NCI-H1092 treated with DMSO at 0.1 percent for 48 hours (cell line): ENCODE measurements around the gene FAM89A.
"Not testable (repeated sequence)": the region's sequence is repeated elsewhere in the genome, so short reads cannot be mapped to it uniquely, and the experiment has no call there.

Source experiments
- DNase-seq: peaks from one replicate; lab custom pipeline; 2025; lab: John Stamatoyannopoulos, UW

Gene FAM89A

GRCh38 chr1:230987448-230987847 is 52.6 kb downstream of the FAM89A start:
- DNase-seq, result no peak

DNA sequence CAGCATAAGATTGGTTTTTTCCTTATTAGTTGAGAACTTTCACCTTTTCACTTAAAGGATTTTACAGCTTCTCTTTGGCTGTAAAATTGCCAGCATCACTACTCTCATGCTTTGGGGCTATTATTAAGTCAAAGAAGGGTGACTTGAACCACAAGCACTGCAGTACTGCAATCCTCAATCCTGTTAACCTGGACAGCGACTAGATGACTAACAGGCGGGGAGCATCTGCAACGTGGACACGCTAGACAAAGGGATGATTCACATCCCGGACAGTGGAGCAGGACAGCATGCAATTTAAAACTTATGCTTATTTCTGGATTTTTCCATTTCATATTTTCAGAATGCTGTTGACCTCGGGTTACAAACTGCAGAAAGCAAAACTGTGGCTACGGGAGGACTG is 53.1 kb downstream of the FAM89A start:
- DNase-seq, result no peak

- DNase-seq, result no peak
Measured at GRCh38 chr1:230985711-230986110, 54.3 kb downstream of the FAM89A start.

GRCh38 chr1:230984622-230985515 is 55.2 kb downstream of the FAM89A start:
- DNase-seq, result not testable (repeated sequence)

- DNase-seq, result no peak
Measured at GRCh38 chr1:230983811-230984210, 56.2 kb downstream of the FAM89A start.

- no peak for DNase-seq
Measured at GRCh38 chr1:230982696-230983095, 57.4 kb downstream of the FAM89A start.

GRCh38 chr1:230979952-230980351 is 60.1 kb downstream of the FAM89A start:
- DNase-seq, result no peak

GRCh38 chr1:230979389-230979716 is 60.7 kb downstream of the FAM89A start:
- DNase-seq, result peak; percentile 41

GRCh38 chr1:230978491-230979388 is 61.3 kb downstream of the FAM89A start, which contains the start of the genes ARV1 and TTC13:
Gene ARV1, plus strand, starts transcription at chr1:230979094. Its CDS starts 12 bp downstream, at chr1:230979106.
Gene TTC13, minus strand, starts transcription at chr1:230978861. Its CDS starts 31 bp downstream, at chr1:230978830.
- DNase-seq, result peak; percentile 100

DNA sequence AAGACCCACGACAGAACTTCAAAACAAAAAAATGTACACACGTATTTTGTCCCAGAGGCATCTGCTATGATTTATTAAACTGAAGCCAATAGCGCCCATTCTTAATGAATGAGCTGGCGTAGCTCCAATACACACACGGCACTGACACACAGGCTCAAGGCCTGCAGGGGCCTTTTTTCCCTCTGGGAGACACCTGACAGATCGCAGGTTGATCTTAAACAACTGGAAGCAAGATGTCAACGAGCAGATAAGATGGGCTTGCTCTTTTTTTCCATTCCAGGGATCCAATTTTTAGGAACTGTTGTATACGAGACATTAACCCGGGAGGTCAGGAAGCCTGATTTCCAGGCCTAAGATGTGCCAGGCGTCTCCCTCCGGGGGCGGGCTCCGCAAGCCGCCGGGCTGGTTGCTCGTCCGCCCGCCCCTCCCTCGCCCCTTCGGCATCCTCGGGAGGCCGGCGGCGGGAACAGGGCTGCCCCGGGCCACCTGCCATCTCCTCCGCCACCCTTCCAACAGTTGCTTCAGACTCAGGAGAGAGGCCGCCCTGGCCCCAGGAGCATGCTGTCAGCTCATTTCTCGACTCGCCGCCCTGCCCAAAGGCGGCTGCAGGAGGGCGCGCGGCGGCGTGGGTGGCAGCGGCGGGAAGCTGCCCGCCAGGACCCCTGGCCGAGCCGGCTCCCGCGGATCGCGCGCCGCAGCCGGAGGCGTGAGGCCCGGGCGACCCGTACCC is 62.1 kb downstream of the FAM89A start:
- peak; percentile 72 for DNase-seq

DNA sequence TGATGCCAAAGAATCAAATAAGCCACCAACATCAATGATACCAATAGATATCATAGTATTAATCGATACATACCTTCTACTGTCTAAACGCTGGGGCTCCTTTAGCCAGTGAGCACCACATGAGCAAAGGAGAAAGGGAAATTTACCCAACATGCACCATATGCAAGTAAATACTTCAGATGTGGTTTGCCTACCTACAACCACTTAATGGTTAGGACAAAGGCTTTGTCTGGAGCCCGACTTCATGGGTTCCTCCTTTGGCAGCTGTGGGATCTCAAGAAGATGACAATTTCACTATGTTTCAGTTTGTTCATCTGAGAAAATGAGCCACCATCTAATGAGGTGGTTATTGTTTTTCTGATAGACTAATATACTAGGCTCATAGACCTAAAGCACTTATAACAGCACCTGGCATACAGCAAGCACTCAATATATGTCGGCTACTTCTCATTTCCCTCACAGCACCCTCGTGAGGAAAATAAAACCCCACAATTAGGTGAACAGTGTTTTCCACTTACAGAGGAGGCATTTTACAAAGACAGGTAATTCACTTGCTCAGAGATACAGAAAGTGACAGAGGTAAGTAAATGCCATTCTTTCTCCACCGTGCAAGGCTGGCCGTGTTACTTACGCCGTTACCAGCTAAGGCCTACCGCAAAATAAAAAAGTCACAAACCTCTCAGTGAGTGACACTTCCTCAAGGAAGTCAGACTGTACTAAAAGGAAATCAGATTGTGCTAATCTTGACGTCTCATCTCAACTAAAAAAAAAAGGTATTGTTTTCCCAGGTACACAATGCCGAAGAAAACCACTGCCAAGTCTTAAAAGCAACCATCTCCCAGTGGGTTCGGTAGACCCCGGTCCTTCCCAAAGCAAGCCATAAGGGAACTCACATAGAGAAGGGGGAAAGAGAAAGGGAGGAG is 63.0 kb downstream of the FAM89A start:
- DNase-seq, result no peak

GRCh38 chr1:230976360-230976759 is 63.7 kb downstream of the FAM89A start:
- DNase-seq, result no peak

DNA sequence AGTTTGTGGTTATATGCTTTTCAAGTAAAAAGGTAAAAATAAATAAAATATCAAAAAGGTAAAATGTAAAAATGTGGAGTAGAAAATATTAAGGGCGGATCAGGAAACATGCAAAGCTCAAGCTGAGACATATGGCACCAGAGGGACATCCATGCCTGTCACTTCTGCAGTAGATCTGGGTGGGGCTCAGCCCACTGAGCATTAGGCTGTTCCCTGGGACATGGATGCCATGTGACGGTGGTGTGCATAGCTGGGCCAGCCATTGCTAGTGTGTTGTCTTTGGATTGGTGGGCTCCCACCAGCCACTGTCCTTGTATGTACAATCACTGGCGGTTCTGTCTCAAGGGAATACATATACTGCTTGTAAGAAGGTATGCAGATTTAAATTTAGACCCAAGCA is 64.4 kb downstream of the FAM89A start:
- DNase-seq, result no peak

DNA sequence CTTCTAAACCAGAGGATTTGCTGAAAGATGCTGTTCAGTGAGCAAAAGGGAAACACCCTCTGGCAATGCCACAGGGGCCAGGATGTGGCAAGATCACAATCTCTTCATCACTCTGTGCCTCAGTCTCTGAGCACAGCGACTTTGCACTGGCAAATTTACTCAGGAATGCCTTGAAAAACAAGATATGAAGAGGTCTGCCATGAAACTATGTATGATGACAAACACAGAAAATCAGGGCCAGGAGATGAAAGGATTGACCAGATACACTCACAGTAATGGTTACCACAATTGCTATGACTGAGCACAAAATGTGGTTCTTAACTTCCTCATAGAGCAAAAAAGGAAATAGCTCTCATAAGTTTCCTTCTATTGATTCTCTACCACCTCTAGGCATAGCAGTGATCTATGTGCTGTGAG is 67.2 kb downstream of the FAM89A start:
- DNase-seq, result no peak

DNA sequence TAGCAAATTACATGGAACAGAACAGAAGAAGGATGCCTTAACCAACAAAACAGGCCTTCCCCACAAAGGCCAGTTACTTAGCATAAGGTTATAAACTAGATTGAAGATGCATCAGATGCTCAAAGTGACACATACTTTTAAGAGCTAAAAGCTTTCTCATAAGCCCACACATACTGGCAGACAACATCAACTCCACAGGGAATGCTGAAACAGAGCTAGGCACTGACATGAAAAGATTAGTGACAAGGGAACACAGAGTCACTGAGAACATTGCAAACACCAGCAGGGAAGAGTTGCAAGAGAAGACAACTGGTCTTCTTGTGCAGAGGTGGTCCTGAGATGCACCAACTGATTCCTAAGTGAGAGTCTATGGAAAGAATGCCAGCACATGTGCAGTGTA is 68.3 kb downstream of the FAM89A start:
- DNase-seq, result no peak

DNA sequence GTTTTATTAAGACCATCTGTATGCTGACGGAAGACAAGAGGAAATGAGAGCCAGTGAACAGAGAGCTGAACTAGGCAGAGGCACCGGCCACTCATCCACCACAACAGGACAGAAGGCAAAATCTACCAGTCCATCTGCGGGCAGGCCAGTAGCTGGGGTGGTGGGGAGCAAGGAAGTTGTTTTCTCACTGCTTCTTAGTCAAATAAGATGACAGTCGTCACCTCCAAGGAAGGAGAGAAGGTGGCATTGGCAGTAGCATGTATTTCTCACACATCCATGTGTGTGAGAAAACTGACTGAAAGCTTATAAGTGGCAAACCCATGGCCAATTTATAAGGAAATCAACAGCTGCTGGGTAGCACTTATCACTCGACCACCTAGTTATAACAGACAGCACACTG is 69.6 kb downstream of the FAM89A start:
- DNase-seq, result no peak
